Middle frontal gyrus (tissue), 1 donor: ENCODE measurements around the gene MAP4K4.

Experiments
- DNase-seq: peaks from one replicate; pipeline ENCODE4 v3.0.0-alpha.2; 2015; ENCODE audit warnings: low spot score; ENCODE audit errors: extremely low spot score

MAP4K4 gene

GRCh38 chr2:101722864-101723263, 25.4 kb downstream of the MAP4K4 start:
- no peak for DNase-seq

- no peak for DNase-seq
Observed at GRCh38 chr2:101723371-101724124, 26.0 kb downstream of the MAP4K4 start.

- no peak for DNase-seq
Observed at GRCh38 chr2:101724125-101724474, 26.6 kb downstream of the MAP4K4 start.

- DNase-seq: no peak
Observed at GRCh38 chr2:101725038-101725437, 27.5 kb downstream of the MAP4K4 start.

GRCh38 chr2:101725515-101726192, 28.1 kb downstream of the MAP4K4 start:
- no peak for DNase-seq

- no peak for DNase-seq
Observed at GRCh38 chr2:101728865-101729264, 31.4 kb downstream of the MAP4K4 start.

GRCh38 chr2:101729521-101730190, 32.1 kb downstream of the MAP4K4 start:
- no peak for DNase-seq

GRCh38 chr2:101731221-101732054, 33.9 kb downstream of the MAP4K4 start:
- no peak for DNase-seq

GRCh38 chr2:101732199-101732598, 34.7 kb downstream of the MAP4K4 start:
- DNase-seq: no peak

GRCh38 chr2:101732773-101733256, 35.3 kb downstream of the MAP4K4 start:
- DNase-seq: no peak

- no peak for DNase-seq
Observed at GRCh38 chr2:101733257-101733993, 35.9 kb downstream of the MAP4K4 start.

GRCh38 chr2:101734505-101735165, 37.1 kb downstream of the MAP4K4 start:
- DNase-seq: no peak

- no peak for DNase-seq
Observed at GRCh38 chr2:101735166-101735533, 37.6 kb downstream of the MAP4K4 start.

GRCh38 chr2:101736233-101736632, 38.7 kb downstream of the MAP4K4 start:
- peak; percentile 64 for DNase-seq

- DNase-seq: no peak
Observed at GRCh38 chr2:101736861-101737291, 39.4 kb downstream of the MAP4K4 start.

GRCh38 chr2:101737478-101738255, 40.2 kb downstream of the MAP4K4 start:
- DNase-seq: no peak

GRCh38 chr2:101738649-101739048, 41.1 kb downstream of the MAP4K4 start:
- no peak for DNase-seq

GRCh38 chr2:101740555-101740964, 43.1 kb downstream of the MAP4K4 start:
- no peak for DNase-seq

- DNase-seq: no peak
Observed at GRCh38 chr2:101741775-101742520, 44.4 kb downstream of the MAP4K4 start.
